GM18511 (cell line): ENCODE data around the gene HLA-DMB.
A peak's percentile ranks its signal among the peaks of the same experiment; 100 is the strongest.

ENCODE experiments used
- ATAC-seq: cut with Tn5 transposase; IDR thresholded peaks from one replicate; pipeline ENCODE4 v1.9.1; 2021; ENCODE audit warnings: mild to moderate bottlenecking, moderate library complexity; ENCODE audit not compliant: unreplicated experiment

Gene HLA-DMB

GRCh38 chr6:32940656-32941213, at the start of gene HLA-DMB:
Gene HLA-DMB (minus strand): TSS chr6:32941028. CDS start chr6:32940807, 221 bp downstream.
- ATAC-seq, result peak; percentile 64

- ATAC-seq, result no peak
Measured at GRCh38 chr6:32989368-32989767, 48.5 kb upstream of the HLA-DMB start.

GRCh38 chr6:32984622-32985389, 44.0 kb upstream of the HLA-DMB start:
- peak; percentile 68 for ATAC-seq

GRCh38 chr6:32983964-32984621, 43.3 kb upstream of the HLA-DMB start:
- ATAC-seq, result no peak

- no peak for ATAC-seq
Measured at GRCh38 chr6:32983493-32983848, 42.6 kb upstream of the HLA-DMB start.

- no peak for ATAC-seq
Measured at GRCh38 chr6:32982702-32983492, 42.1 kb upstream of the HLA-DMB start.

- no peak for ATAC-seq
Measured at GRCh38 chr6:32982084-32982701, 41.4 kb upstream of the HLA-DMB start.

GRCh38 chr6:32980488-32981038, 39.7 kb upstream of the HLA-DMB start:
- ATAC-seq, result no peak

- ATAC-seq, result no peak
Measured at GRCh38 chr6:32979720-32980487, 39.1 kb upstream of the HLA-DMB start.

GRCh38 chr6:32977953-32978324, 37.1 kb upstream of the HLA-DMB start:
- no peak for ATAC-seq

- ATAC-seq, result no peak
Measured at GRCh38 chr6:32977272-32977952, 36.6 kb upstream of the HLA-DMB start.

- ATAC-seq, result no peak
Measured at GRCh38 chr6:32976334-32977069, 35.7 kb upstream of the HLA-DMB start.

- no peak for ATAC-seq
Measured at GRCh38 chr6:32975886-32976285, 35.1 kb upstream of the HLA-DMB start.

GRCh38 chr6:32974541-32975308, 33.9 kb upstream of the HLA-DMB start:
- no peak for ATAC-seq

GRCh38 chr6:32974016-32974333, 33.1 kb upstream of the HLA-DMB start:
- ATAC-seq, result no peak

- no peak for ATAC-seq
Measured at GRCh38 chr6:32973144-32974015, 32.6 kb upstream of the HLA-DMB start.
